ENCODE data around the gene TUBGCP3.

TUBGCP3 gene

GRCh38 chr13:112481458-112481857 lies 106.5 kb downstream of the TUBGCP3 start:
- no peaks in the 10 kb centered on the region for H3K27me3 ChIP-seq
- no peaks in the 10 kb centered on the region for H3K9me3 ChIP-seq
- no peak overlapping the region for H3K4me3 ChIP-seq (ENCODE audit: low read depth in 1 of 2, low read length in 1 of 2)
- TF ChIP-seq CTCF (IDR thresholded peaks at IDR 0.05) = no peak
- H3K36me3 ChIP-seq = peaks cover 33% of the 10 kb centered on the region
- no peak overlapping the region for H3K27ac ChIP-seq
- H3K4me1 ChIP-seq (ENCODE audit: control insufficient read depth in 1 of 2, insufficient read depth in 1 of 2, low read depth in 1 of 2, low read length in 1 of 2) = no peaks in the 10 kb centered on the region

- TF ChIP-seq CTCF (IDR thresholded peaks at IDR 0.05) = no peak
- peaks cover 13% of the 10 kb centered on the region for H3K36me3 ChIP-seq
- no peaks in the 10 kb centered on the region for H3K9me3 ChIP-seq
- no peak overlapping the region for H3K27ac ChIP-seq
- H3K4me3 ChIP-seq (ENCODE audit: low read depth in 1 of 2, low read length in 1 of 2) = no peak overlapping the region
- no peaks in the 10 kb centered on the region for H3K4me1 ChIP-seq (ENCODE audit: control insufficient read depth in 1 of 2, insufficient read depth in 1 of 2, low read depth in 1 of 2, low read length in 1 of 2)
- no peaks in the 10 kb centered on the region for H3K27me3 ChIP-seq
Measured at GRCh38 chr13:112479389-112479788, 108.6 kb downstream of the TUBGCP3 start.

GRCh38 chr13:112477070-112477619 lies 110.8 kb downstream of the TUBGCP3 start:
- H3K4me3 ChIP-seq (ENCODE audit: low read depth in 1 of 2, low read length in 1 of 2) = no peak overlapping the region
- H3K27ac ChIP-seq = no peak overlapping the region
- H3K27me3 ChIP-seq = no peaks in the 10 kb centered on the region
- H3K9me3 ChIP-seq = no peaks in the 10 kb centered on the region
- no peaks in the 10 kb centered on the region for H3K4me1 ChIP-seq (ENCODE audit: control insufficient read depth in 1 of 2, insufficient read depth in 1 of 2, low read depth in 1 of 2, low read length in 1 of 2)
- H3K36me3 ChIP-seq = no peaks in the 10 kb centered on the region
- no peak for TF ChIP-seq CTCF (IDR thresholded peaks at IDR 0.05)

- Histone ChIP-seq H3K36me3 (no peaks in the 10 kb centered on the region), H3K27ac (no peak overlapping the region), H3K9me3 (no peaks in the 10 kb centered on the region), H3K27me3 (no peaks in the 10 kb centered on the region), H3K4me3 (ENCODE audit: low read depth in 1 of 2, low read length in 1 of 2) (no peak overlapping the region), H3K4me1 (ENCODE audit: control insufficient read depth in 1 of 2, insufficient read depth in 1 of 2, low read depth in 1 of 2, low read length in 1 of 2) (no peaks in the 10 kb centered on the region)
- TF ChIP-seq CTCF (IDR thresholded peaks at IDR 0.05) = no peak
Measured at GRCh38 chr13:112475889-112476288, 112.1 kb downstream of the TUBGCP3 start.

- Histone ChIP-seq H3K27me3 (no peaks in the 10 kb centered on the region), H3K4me3 (ENCODE audit: low read depth in 1 of 2, low read length in 1 of 2) (no peak overlapping the region), H3K36me3 (no peaks in the 10 kb centered on the region), H3K9me3 (no peaks in the 10 kb centered on the region), H3K27ac (no peak overlapping the region), H3K4me1 (ENCODE audit: control insufficient read depth in 1 of 2, insufficient read depth in 1 of 2, low read depth in 1 of 2, low read length in 1 of 2) (no peaks in the 10 kb centered on the region)
- no peak for TF ChIP-seq CTCF (IDR thresholded peaks at IDR 0.05)
Measured at GRCh38 chr13:112474869-112475268, 113.1 kb downstream of the TUBGCP3 start.

GRCh38 chr13:112473818-112474217 lies 114.1 kb downstream of the TUBGCP3 start:
- no peak overlapping the region for H3K4me3 ChIP-seq (ENCODE audit: low read depth in 1 of 2, low read length in 1 of 2)
- H3K4me1 ChIP-seq (ENCODE audit: control insufficient read depth in 1 of 2, insufficient read depth in 1 of 2, low read depth in 1 of 2, low read length in 1 of 2) = no peaks in the 10 kb centered on the region
- no peaks in the 10 kb centered on the region for H3K36me3 ChIP-seq
- no peaks in the 10 kb centered on the region for H3K27me3 ChIP-seq
- H3K27ac ChIP-seq = no peak overlapping the region
- no peak for TF ChIP-seq CTCF (IDR thresholded peaks at IDR 0.05)
- H3K9me3 ChIP-seq = no peaks in the 10 kb centered on the region
